ENCODE data around the gene TMEM63C. TPM values are rescaled to one million over a fixed set of nuclear protein-coding genes. Genes with fewer than 3 reads are reported as not detected.

The TMEM63C gene
- total RNA-seq, 1 donor from 2014 or later = 1.5 TPM

- intact Hi-C loops (cut with micrococcal nuclease) = no loop called here
- Mint-ChIP-seq H3K27ac (no peak overlapping the region), H3K4me3 (no peak overlapping the region), H3K27me3 (peaks cover 8% of the 10 kb centered on the region), H3K4me1 (no peaks in the 10 kb centered on the region), H3K36me3 (ENCODE audit: low read depth) (no peaks in the 10 kb centered on the region), H3K9me3 (no peaks in the 10 kb centered on the region)
- CTCF ChIA-PET = no interaction called here
- TF ChIP-seq CTCF (IDR thresholded peaks at IDR 0.05) = no peak
- ATAC-seq (ENCODE audit: low read depth) = no peak
- POLR2A ChIA-PET = no interaction called here
- no peak for DNase-seq
Measured at GRCh38 chr14:77201696-77202095, 20.1 kb downstream of the TMEM63C start.

- peaks cover 8% of the 10 kb centered on the region for H3K27me3 Mint-ChIP-seq
- no peaks in the 10 kb centered on the region for H3K9me3 Mint-ChIP-seq
- TF ChIP-seq CTCF (IDR thresholded peaks at IDR 0.05) = no peak
- intact Hi-C loops (cut with micrococcal nuclease) = no loop called here
- DNase-seq (no peak), ATAC-seq (ENCODE audit: low read depth) (no peak)
- no peaks in the 10 kb centered on the region for H3K4me1 Mint-ChIP-seq
- H3K36me3 Mint-ChIP-seq (ENCODE audit: low read depth) = no peaks in the 10 kb centered on the region
- H3K4me3 Mint-ChIP-seq = no peak overlapping the region
- CTCF ChIA-PET = no interaction called here
- POLR2A ChIA-PET = interaction anchor here (0.6 kb wide), 1 partner anchor 502 kb away, joined by 5 read pairs; no protein-coding TSS in a partner anchor
- no peak overlapping the region for H3K27ac Mint-ChIP-seq
Measured at GRCh38 chr14:77203611-77204458, 22.2 kb downstream of the TMEM63C start.

GRCh38 chr14:77204459-77204771 lies 22.8 kb downstream of the TMEM63C start:
- no peaks in the 10 kb centered on the region for H3K36me3 Mint-ChIP-seq (ENCODE audit: low read depth)
- no peak overlapping the region for H3K27ac Mint-ChIP-seq
- no peaks in the 10 kb centered on the region for H3K4me1 Mint-ChIP-seq
- H3K4me3 Mint-ChIP-seq = no peak overlapping the region
- POLR2A ChIA-PET = no interaction called here
- no peak for DNase-seq
- CTCF ChIA-PET = no interaction called here
- TF ChIP-seq CTCF (IDR thresholded peaks at IDR 0.05) = no peak
- no peaks in the 10 kb centered on the region for H3K9me3 Mint-ChIP-seq
- peaks cover 4% of the 10 kb centered on the region for H3K27me3 Mint-ChIP-seq
- ATAC-seq (ENCODE audit: low read depth) = no peak
- intact Hi-C loops (cut with micrococcal nuclease) = no loop called here

- H3K4me1 Mint-ChIP-seq = no peaks in the 10 kb centered on the region
- no peak for ATAC-seq (ENCODE audit: low read depth)
- intact Hi-C loops (cut with micrococcal nuclease) = no loop called here
- POLR2A ChIA-PET = no interaction called here
- no peak overlapping the region for H3K27ac Mint-ChIP-seq
- no peak for DNase-seq
- H3K9me3 Mint-ChIP-seq = no peaks in the 10 kb centered on the region
- no peak for TF ChIP-seq CTCF (IDR thresholded peaks at IDR 0.05)
- H3K4me3 Mint-ChIP-seq = no peak overlapping the region
- peaks cover 2% of the 10 kb centered on the region for H3K27me3 Mint-ChIP-seq
- no peaks in the 10 kb centered on the region for H3K36me3 Mint-ChIP-seq (ENCODE audit: low read depth)
- CTCF ChIA-PET = no interaction called here
Measured at GRCh38 chr14:77204907-77205306, 23.3 kb downstream of the TMEM63C start.

- intact Hi-C loops (cut with micrococcal nuclease) = no loop called here
- DNase-seq (no peak), ATAC-seq (ENCODE audit: low read depth) (no peak)
- Mint-ChIP-seq H3K36me3 (ENCODE audit: low read depth) (no peaks in the 10 kb centered on the region), H3K4me3 (no peak overlapping the region), H3K27me3 (peaks cover 2% of the 10 kb centered on the region), H3K27ac (no peak overlapping the region), H3K4me1 (no peaks in the 10 kb centered on the region), H3K9me3 (no peaks in the 10 kb centered on the region)
- ChIA-PET POLR2A (no interaction called here), CTCF (no interaction called here)
- TF ChIP-seq CTCF (IDR thresholded peaks at IDR 0.05) = no peak
Measured at GRCh38 chr14:77205566-77205965, 24.0 kb downstream of the TMEM63C start.

Measured in activated B cell treated with CpG ODN at 0.5 μM for 24 hours (primary cell).